GM20000 (cell line): ENCODE results near the gene PHLDB3.

ENCODE experiments used
- DNase-seq: peaks from one replicate; pipeline ENCODE4 v3.0.0; 2012; ENCODE audit warnings: low spot score
- TF ChIP-seq, protein P1 (sequence below): IDR thresholded peaks from 2 replicates; pipeline ENCODE4 v1.5.1; 2012; ENCODE audit warnings: mild to moderate bottlenecking, control low read depth; ENCODE audit errors: extremely low read depth, missing control alignments

The PHLDB3 gene

GRCh38 chr19:43510713-43511112, 6.2 kb upstream of the PHLDB3 start:
- TF ChIP-seq, protein P1, sequence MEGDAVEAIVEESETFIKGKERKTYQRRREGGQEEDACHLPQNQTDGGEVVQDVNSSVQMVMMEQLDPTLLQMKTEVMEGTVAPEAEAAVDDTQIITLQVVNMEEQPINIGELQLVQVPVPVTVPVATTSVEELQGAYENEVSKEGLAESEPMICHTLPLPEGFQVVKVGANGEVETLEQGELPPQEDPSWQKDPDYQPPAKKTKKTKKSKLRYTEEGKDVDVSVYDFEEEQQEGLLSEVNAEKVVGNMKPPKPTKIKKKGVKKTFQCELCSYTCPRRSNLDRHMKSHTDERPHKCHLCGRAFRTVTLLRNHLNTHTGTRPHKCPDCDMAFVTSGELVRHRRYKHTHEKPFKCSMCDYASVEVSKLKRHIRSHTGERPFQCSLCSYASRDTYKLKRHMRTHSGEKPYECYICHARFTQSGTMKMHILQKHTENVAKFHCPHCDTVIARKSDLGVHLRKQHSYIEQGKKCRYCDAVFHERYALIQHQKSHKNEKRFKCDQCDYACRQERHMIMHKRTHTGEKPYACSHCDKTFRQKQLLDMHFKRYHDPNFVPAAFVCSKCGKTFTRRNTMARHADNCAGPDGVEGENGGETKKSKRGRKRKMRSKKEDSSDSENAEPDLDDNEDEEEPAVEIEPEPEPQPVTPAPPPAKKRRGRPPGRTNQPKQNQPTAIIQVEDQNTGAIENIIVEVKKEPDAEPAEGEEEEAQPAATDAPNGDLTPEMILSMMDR = no peak
- DNase-seq = no peak

GRCh38 chr19:43507880-43508279, 3.3 kb upstream of the PHLDB3 start:
- no peak for DNase-seq
- TF ChIP-seq, protein P1 = no peak

GRCh38 chr19:43506629-43507028, 2.1 kb upstream of the PHLDB3 start:
- no peak for DNase-seq
- TF ChIP-seq, protein P1 = no peak

GRCh38 chr19:43505941-43506340, 1.4 kb upstream of the PHLDB3 start:
- no peak for DNase-seq
- TF ChIP-seq, protein P1 = no peak

GRCh38 chr19:43505186-43505456, 575 bp upstream of the PHLDB3 start:
- TF ChIP-seq, protein P1 = no peak
- no peak for DNase-seq

GRCh38 chr19:43503501-43504425, 783 bp downstream of the PHLDB3 start:
- peak; percentile 100 for DNase-seq
- TF ChIP-seq, protein P1 = peak; percentile 20

DNA sequence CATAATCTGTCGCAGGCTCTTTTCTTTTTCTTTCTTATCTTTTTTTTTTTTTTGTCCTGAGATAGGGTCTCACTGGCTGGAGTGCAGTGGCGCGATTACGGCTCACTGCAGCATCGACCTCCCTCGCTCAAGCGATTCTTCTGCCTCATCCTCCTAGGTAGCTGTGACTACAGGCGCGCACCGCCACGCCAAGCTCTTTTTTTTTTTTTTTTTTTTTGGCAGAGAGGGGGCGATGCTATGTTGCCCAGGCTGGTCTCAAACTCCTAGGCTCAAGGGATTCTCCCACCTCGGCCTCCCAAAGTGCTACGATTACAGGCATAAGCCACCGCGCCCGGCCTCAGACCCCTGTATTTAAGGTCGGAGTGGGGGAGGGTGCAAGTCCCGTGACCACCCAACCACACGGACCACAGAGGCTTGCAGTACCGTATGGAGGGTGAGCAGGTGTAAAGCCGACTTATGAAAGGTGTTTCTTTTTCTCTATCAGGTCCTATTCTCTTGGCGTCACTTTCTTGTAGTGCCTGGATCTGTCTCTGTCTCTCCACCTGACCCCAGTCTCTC, 2.0 kb downstream of the PHLDB3 start:
- DNase-seq = no peak

More for the DNA sequence above, 2.0 kb downstream of the PHLDB3 start:
- TF ChIP-seq, protein P1 = no peak
